Eye (tissue), 1 donor: ENCODE measurements around the gene METTL17.
"Not testable (repeated sequence)": the region's sequence is repeated elsewhere in the genome, so short reads cannot be mapped to it uniquely, and the experiment has no call there.

Experiments
- DNase-seq: peaks from one replicate; pipeline ENCODE4 v3.0.0-alpha.2; 2015

METTL17 gene

GRCh38 chr14:20997564-20997963 is 7.8 kb downstream of the METTL17 start:
- DNase-seq, result no peak

GRCh38 chr14:20998139-20998538 is 8.4 kb downstream of the METTL17 start:
- no peak for DNase-seq

- DNase-seq, result no peak
These were observed 9.0 kb downstream of the METTL17 start, which contains the start of gene SLC39A2 for GRCh38 chr14:20998674-20999366. TSS of gene SLC39A2 (plus strand) at chr14:20999293. CDS start at chr14:20999447, 154 bp downstream.

DNA sequence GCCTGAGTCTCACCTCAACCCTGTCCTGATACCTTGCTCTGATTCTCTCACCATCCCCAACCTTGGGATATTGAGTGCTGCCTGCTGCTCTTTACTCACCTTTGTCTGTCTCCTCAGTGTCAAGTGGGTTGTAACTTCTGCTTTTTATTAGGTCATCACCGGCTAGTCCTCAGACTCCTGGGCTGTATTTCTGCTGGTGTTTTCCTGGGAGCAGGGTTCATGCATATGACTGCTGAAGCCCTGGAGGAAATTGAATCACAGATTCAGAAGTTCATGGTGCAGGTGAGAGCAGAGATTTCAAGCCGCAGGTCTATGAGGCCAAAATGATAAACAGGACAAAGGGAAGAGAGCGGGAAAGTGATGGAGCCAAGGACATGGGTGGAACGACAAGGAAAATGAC is 9.8 kb downstream of the METTL17 start:
- DNase-seq, result no peak

- DNase-seq, result no peak
These were observed 11.4 kb downstream of the METTL17 start for GRCh38 chr14:21001218-21001617.

DNA sequence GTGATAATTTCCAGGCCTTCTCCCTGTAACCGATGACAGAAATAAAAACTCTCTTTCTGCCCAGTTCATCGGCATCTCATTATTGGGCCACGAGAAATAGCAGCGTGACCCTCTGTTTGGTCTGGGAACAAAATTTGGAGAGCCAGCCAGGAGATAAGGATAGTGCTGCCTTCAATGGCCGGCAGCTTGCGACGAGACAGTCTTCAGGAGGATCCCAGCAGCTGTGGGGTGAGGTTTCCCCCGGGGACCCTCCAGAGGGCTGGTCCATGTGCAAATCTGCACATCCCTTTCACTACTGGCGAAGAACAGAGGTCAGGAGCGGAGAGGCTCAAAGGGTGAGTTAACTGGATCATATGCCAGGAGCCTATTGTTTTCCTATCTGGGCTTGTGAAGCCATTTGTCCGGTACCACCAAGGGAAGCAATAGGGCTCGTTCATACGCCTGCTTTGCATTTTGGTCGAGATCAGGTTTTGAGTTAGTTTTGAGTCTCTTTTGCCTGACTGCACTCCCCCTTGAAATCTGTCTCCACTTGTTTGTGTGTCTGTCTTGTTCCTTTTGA is 14.1 kb downstream of the METTL17 start:
- no peak for DNase-seq

DNA sequence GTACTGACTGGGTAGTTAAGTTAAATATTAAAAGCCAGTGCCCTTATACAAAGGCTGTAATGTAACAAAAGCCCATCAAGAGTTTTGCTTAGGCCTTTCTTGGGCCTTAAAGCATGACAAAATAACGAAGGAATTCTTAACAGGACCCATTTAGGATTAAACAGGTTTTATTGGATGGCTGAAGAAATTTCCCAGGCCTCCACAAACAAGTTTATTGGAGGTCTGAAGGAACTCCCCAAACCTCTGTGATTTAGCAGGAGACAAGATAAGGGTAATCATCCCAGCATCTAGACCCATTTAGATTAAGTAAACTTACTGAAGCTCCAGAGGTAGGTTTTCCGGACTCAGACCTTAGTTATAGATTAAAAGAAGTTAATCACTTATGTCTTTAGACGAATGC is 19.9 kb downstream of the METTL17 start:
- not testable (repeated sequence) for DNase-seq

DNA sequence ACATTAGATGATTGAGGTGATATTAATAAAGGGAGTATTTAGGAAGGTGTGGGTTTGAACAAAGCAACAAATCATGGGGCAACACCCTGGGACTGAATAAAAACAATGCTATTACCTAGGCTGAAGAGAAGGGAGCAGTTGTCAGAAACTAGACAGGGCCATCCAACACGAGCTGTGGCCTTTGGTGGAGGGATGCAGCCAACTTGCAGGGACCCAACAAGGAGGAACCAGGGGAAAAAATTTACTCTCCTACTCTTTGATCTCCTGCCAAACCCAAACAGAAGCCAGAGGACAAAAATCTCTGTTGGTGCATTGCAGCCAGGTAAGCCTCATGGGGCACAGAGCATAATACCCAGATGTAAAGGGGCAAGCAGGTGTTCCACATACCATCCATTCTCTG is 21.4 kb downstream of the METTL17 start:
- DNase-seq, result no peak

DNA sequence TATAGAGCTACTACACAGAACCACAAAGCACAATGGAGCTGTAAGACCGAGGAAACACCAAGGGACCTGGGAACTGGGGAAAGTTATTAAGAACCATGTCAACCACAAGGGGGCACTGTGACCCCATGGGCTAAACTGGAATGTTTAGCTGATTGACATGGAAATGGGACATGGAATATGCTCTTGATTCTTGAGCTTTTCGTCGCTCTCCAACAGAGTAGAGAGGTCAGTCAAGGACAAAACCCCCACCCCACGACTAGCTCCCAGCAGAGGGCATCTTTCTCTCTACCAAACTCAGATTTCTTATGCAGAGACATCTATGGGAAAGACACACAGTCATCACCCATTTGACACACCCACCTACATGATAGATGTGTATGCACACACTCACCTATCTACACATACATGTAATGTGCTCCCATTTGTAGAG is 25.0 kb downstream of the METTL17 start:
- DNase-seq, result peak; percentile 97

DNA sequence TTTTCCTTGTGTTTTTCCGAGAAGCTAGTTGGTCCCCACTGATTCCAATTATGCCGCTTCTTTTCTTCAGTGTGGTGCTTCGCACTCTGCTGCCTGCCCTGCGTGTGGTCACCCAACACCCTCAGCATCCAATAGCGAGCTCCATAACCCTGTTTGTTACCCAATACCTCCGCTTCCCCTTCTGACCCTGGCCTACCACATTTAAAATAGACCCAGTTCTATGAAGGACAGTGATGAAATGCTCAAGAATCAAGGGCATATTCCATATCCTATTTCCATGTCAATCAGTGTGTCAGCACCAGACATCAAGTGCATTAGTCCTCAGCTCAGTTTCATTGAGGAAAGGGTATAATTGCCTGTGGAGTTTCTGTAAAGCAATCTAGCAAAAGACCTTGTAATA is 25.5 kb downstream of the METTL17 start:
- DNase-seq, result no peak

DNA sequence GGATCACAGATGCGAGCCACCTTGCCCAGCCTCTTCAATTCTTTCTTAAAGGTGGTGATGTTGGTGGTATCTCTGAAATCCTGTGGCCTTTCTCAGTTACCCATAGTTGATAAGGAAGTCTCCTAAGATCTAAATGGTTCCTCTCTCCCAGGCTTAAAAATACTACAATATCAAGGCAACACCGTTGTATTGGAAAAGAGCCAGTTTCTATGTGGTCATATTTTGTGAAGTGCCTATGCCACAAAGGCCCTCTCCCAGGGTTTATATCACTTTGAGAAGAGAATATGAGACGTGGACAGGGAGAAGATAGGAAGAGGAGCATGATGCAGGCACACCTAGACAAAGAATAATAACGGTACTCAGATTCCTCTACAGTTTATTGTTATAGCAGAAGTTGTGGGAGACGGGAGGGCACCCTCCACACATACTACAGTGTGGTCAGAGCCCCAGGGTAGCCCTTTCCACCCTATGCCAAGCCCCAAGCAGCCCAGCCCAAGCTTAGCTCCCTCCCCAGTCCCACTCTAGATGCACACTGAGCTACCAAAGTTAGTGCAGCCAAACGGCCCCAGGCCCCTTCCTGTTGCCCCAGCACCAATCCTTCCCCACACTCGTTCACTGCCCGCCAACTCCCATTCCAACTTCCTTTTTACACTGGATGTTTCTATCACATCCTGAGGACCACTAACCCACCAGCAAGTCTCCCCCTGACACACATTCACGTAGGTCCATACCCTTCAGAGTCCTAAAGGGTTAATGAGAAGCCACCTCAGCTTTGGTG is 26.8 kb downstream of the METTL17 start:
- no peak for DNase-seq

DNA sequence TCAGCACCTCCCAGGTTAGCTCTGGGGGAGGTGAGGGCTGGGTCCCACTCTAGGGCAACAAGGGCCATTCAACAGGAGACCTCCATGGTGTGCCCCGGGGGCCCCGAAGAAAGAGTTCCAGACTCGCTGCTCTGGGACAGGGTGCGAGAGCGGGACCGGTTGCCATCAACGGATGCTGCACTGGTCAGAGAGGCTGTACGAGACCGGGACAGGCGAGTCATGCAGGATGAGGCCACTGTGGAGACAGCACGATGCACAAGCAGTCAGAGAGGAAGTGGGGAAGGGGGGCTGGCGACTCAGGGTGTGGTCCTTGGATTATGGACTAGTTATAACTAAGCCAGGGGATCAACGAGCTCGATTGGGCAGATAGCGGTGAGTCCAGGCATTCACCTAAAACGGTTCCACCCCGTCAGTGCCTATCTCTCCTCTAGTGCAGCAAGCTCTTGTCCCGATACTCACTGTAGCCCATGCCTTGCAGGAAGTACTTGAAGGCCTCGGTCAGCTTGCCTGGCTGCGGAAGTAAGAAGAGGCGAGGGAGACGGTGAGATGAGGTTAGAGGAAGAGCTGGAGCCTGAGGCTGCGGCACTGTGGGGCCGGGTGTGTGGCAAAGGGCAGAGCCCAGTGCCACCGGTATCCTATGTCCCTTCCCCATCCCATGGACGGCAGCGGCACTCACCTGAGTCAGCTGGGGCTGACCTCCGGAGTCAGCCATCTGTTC is 27.9 kb downstream of the METTL17 start:
- no peak for DNase-seq

- DNase-seq, result no peak
These were observed 28.5 kb downstream of the METTL17 start for GRCh38 chr14:21018286-21018685.

DNA sequence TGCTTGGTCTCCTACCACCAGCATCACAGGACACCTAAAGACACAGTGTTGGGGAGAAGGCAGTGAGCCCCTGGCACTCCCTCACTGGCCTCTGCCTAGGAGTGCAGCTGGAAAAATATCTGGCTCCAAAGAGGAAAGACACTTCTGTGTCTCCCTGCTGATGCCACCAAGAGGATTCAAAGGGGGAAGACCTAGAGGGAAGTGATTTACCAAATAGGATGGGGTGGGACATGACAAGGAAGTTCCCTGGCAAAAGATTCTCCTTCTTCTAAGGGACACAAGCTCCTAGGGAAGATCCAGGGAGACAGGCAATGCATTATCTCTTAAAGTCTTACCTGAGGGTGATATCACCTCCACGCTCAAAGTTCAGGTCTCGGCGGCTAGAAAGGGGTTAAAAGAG is 29.0 kb downstream of the METTL17 start:
- no peak for DNase-seq

- no peak for DNase-seq
These were observed 29.6 kb downstream of the METTL17 start for GRCh38 chr14:21019366-21019765.

GRCh38 chr14:21020977-21021545 is 31.3 kb downstream of the METTL17 start:
- no peak for DNase-seq

GRCh38 chr14:21022686-21023085 is 32.9 kb downstream of the METTL17 start:
- DNase-seq, result no peak

GRCh38 chr14:21023174-21023573 is 33.4 kb downstream of the METTL17 start:
- no peak for DNase-seq

DNA sequence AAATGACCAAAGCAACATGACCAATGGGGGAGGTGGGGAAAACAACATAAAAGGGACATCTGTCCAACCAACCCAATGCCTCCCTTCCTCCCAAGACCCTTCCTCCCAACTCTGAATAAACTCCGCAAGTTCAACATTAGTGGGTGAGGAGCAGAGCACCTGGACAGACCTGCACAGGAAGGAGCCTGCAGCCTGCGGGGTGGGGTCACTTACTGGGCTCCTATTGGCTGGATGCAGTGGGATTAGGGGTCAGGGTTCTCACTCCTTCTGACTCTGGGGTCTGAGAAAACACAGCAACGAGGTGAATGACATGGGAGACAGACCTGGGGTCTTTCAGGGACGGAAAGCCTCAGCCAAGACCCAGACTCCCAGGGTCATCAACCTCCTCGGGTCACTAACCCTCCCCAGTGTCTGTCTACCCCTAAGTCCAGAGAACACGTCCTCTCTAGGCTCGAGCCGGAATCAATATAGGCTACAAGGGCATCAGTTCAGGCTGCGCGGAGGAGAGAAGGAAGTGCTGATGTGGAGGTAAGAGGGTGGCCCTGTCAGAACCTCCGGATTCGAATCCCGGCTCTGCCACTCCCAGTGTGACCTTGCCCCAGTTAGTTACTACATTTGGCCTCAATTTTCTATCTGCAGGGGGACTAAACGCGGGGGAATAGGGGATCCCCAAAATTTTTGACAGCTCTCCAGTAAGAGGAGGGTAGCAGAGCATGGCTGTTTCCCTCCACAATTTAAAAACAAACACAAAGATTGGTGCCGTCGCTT is 34.2 kb downstream of the METTL17 start:
- no peak for DNase-seq

GRCh38 chr14:21024585-21025370 is 35.0 kb downstream of the METTL17 start, which contains the start of gene NDRG2:
TSS of gene NDRG2 (minus strand) at chr14:21025061. CDS start at chr14:21023315, 1,746 bp downstream.
- peak; percentile 88 for DNase-seq
